ENCODE results near the gene MYO5C. TPM values are rescaled to one million over a fixed set of nuclear protein-coding genes. Genes with fewer than 3 reads are reported as not detected.

MYO5C gene
- total RNA-seq, 1 donor from 2014 or later: 19.7 TPM

DNA sequence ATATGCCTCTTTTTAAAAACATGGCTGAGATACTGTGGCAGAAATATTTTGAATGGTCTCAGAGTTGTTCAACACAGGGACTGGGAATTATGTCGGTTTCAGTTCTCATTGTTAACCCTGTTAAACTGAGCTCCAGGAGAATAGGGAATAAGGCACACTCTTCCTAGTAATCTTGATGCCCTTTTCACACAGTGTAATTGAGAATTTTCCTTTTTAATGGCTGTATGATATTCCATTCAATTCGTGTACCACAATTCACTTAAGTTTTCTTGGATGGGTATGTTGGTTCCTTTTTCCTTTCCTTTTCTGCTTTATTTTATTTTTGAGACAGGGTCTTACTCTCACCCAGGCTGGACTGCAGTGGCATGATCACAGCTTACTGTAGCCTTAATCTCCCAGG, 149.3 kb downstream of the MYO5C start:
- no peak for ATAC-seq

DNA sequence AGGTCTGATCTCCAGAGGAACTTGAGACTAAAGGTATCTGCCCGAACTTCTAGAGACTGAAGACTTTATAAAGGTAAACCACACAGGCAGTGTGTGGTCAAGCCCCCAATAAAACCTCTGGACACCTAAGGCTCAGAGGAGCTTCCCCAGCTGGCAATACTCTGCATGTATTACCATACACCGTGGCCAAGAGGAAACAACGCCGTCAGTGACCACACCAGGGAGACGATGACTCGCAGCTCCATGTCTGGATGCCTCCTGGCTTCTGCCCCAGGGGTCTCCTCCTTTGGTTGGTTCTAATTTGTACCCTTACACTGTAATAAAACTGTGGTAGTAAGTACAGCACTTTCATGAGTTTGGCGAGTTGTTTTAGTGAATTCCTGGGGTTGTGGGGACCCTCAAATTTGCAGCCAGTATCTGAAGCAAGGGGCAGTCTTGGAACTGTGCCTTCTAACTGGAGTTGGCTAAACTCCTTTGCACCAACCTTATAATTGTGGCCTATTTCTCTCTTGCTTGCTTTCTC, 150.9 kb downstream of the MYO5C start:
- ATAC-seq: no peak

DNA sequence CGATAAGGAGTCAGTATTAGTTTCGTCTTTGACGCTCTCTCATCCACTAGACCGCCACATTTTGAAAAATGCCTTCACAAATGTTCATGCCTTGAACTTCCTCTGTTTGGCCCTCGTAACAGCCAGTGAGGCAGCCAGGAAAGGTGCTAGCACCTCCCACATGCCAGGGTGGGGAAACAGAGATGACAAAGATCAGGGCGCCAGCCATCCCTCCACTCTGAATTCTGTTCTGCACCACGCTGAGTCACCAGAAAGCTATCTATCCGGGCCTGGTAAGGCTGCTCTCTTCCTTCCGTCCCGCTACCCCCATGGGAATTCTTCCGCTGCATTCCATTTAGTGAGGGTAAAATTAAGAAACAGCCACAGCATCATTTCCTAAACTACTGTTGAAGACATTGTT, 151.7 kb downstream of the MYO5C start:
- no peak for ATAC-seq

Other genes with a start within 250 kb of the MYO5C start
- 3.7 TPM for gene BCL2L10, start 183.0 kb downstream of the MYO5C start, total RNA-seq
- gene GNB5, start 104.4 kb downstream of the MYO5C start, total RNA-seq: 11.8 TPM
- gene MYO5A, start 233.1 kb upstream of the MYO5C start, total RNA-seq: 18.8 TPM